LNCaP clone FGC (cell line): ENCODE results near the gene DIAPH2.

Source experiments
- DNase-seq: peaks from one replicate; pipeline ENCODE4 v3.0.0-alpha.2; 2011; ENCODE audit warnings: low read depth
- H3K4me3 ChIP-seq: 2 replicates; pipeline ENCODE4 v1.5.1; 2011; ENCODE audit warnings: mild to moderate bottlenecking, low read depth, low read length, control low read depth
- TF ChIP-seq, protein P1 (sequence below): IDR thresholded peaks from 2 replicates; pipeline ENCODE4 v1.5.1; 2012; ENCODE audit warnings: mild to moderate bottlenecking; ENCODE audit not compliant: control insufficient read depth, insufficient read depth; ENCODE audit errors: extremely low read depth

The DIAPH2 gene

DNA sequence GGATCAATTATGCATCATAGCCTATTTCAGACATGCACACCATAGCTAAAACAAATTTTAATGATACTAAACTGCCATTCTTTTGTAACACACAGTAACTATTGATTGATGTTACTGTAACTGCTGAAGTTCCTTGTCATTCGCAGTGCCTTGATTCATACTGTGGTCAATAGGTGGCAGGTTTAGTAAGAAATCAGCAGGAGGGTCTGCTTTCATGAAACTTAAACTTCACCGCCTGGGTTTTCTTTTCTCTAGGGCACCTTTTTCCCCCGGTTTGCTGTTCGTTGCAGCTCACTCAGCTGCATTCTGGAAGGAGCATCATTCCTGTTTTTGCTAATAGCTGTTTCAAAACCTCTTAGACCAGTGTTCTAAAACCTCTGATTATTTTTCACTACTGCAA is 287.2 kb downstream of the DIAPH2 start:
- TF ChIP-seq, protein P1, sequence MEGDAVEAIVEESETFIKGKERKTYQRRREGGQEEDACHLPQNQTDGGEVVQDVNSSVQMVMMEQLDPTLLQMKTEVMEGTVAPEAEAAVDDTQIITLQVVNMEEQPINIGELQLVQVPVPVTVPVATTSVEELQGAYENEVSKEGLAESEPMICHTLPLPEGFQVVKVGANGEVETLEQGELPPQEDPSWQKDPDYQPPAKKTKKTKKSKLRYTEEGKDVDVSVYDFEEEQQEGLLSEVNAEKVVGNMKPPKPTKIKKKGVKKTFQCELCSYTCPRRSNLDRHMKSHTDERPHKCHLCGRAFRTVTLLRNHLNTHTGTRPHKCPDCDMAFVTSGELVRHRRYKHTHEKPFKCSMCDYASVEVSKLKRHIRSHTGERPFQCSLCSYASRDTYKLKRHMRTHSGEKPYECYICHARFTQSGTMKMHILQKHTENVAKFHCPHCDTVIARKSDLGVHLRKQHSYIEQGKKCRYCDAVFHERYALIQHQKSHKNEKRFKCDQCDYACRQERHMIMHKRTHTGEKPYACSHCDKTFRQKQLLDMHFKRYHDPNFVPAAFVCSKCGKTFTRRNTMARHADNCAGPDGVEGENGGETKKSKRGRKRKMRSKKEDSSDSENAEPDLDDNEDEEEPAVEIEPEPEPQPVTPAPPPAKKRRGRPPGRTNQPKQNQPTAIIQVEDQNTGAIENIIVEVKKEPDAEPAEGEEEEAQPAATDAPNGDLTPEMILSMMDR = no peak
- H3K4me3 ChIP-seq = no peak overlapping the region
- DNase-seq = no peak

DNA sequence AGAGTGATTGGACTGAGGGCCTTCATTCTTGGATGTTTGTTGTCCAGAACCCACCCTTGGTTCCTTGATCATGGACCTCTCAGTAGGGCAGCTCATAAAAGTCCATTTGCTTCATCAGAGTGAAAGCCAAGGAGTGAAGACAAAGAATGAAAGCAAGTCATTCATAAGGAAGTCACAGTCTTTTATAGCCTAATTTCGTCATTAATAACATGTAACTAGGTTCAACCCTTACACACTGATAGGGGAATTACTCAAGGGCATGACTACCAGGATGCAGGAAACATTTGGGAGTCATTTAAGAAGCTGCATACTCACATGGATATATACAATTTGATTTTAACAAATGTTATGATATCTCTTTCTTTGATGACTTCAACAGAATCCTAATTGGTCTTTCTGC is 294.3 kb downstream of the DIAPH2 start:
- TF ChIP-seq, protein P1 = no peak
- H3K4me3 ChIP-seq = no peak overlapping the region
- no peak for DNase-seq

DNA sequence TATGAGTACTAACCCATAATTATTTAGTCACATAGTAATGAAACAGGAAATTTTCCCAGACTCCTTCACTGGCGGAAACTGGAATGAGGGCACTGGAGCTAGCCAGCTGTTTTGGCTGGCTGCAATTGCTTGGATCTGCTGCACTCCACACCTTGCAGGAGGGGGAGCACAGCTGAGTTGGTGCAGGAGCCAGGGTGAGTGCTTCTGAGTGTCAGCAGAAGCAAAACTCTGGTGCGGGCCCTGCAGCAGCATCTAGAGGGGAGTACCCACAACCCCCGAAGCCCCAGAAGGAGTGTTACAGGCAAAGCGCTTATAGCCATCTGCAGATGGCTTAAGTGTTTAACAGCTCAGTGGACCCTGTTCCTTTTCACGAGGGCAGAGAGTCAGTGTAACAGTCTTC is 295.1 kb downstream of the DIAPH2 start:
- TF ChIP-seq, protein P1 = no peak
- H3K4me3 ChIP-seq = no peak overlapping the region
- no peak for DNase-seq

DNA sequence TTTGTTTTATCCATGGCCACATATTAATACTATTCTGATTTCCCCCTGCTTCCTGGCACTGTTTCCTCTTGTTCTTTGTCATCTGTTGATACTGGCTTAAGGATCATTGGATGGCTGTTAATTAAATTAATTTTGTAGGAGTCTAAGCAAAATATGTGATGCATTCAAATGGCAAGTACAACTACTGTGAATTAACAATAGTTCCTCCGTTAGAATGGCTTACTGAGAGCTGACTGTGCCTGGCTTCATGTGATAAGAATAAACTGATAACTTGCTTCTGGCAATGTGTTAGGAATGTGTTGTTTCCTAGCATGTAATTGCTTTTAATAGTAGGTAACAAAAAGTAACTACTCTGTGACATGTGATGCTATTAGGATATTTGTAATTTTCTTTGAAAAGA is 297.5 kb downstream of the DIAPH2 start:
- TF ChIP-seq, protein P1 = no peak
- no peak overlapping the region for H3K4me3 ChIP-seq
- DNase-seq = no peak

DNA sequence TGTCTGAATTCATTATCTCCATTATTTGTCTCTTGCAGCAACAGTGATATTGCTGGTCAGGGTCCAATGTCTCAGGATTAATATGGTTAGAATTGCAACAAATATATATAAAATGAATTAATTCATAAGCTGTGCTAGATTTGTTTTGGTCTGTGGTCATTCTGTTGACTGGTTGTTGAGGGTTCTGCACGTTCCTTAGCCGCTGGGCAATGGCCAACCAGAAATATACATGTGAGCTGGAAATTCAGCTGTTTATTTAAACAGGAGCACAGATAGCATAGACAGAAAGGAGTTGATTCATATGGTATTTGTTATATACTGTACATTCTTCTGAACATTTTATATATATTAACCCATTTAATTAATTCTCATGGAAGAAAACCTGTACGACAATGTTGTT is 299.9 kb downstream of the DIAPH2 start:
- TF ChIP-seq, protein P1 = no peak
- no peak for DNase-seq

DNA sequence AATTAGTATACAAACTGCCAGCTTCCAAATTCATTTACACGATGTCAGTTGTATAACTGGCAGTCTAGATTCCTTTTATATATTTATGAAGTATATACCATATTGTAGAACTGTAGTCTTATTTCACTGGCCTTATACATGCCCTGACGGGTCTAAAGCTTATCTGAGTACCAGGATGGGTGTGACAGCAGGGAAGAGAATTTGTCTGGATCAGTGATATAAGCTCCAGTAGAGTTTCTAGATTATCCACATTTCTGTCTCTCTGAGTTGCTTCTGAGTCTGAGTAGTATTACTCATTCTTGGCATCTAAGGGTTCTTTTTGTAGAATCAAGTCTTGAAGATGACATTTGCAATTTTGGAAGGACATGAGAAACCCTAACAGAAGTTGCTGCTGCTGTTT is 300.4 kb downstream of the DIAPH2 start:
- no peak for DNase-seq
- H3K4me3 ChIP-seq = no peak overlapping the region
- TF ChIP-seq, protein P1 = no peak

More for the DNA sequence above, 299.9 kb downstream of the DIAPH2 start:
- no peak overlapping the region for H3K4me3 ChIP-seq

DNA sequence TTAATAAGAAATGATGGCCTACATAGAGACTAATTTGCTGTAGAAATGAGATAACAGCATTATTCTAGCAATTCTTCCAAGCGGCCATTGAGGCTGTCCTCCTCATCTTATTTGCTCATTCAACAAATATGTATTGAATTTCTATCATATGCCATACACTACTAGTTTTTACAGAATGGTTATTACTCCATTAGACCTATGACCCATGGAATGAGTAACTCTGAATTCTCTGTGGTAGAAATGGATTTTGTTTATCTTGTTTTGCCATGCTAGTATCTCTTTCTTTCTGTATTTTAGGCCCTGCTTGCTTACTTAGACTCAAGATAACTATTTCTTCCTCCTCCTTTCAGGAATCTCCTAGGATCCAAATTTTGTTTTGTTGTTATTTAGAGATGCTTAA is 302.6 kb downstream of the DIAPH2 start:
- TF ChIP-seq, protein P1 = no peak
- DNase-seq = no peak
- H3K4me3 ChIP-seq = no peak overlapping the region
